Neuronal stem cell (in vitro differentiated cells): ENCODE measurements around the gene PPFIBP1.

Experiments used
- DNase-seq: peaks from one replicate; pipeline ENCODE4 v3.0.0-alpha.2; 2013; ENCODE audit warnings: low spot score
- H2AFZ ChIP-seq: one replicate; pipeline ENCODE4 v1.6.1; 2013; ENCODE audit warnings: mild to moderate bottlenecking, low read length, inconsistent platforms
- H2AK5ac ChIP-seq: 2 replicates; pipeline ENCODE4 v1.6.1; 2013; ENCODE audit warnings: low read depth, mild to moderate bottlenecking, inconsistent platforms, low read length, moderate library complexity, mixed read lengths
- H2BK120ac ChIP-seq: 2 replicates; pipeline ENCODE4 v1.6.1; 2013; ENCODE audit warnings: low read depth, mild to moderate bottlenecking, inconsistent platforms, low read length, moderate library complexity, mixed read lengths
- H2BK12ac ChIP-seq: one replicate; pipeline ENCODE4 v1.6.1; 2013; ENCODE audit warnings: low read length, inconsistent platforms
- H2BK15ac ChIP-seq: 2 replicates; pipeline ENCODE4 v1.6.1; 2013; ENCODE audit warnings: mild to moderate bottlenecking, low read length, inconsistent platforms, mixed read lengths
- H2BK5ac ChIP-seq: one replicate; pipeline ENCODE4 v1.6.1; 2013; ENCODE audit warnings: inconsistent platforms, mild to moderate bottlenecking, low read length, moderate library complexity
- H3K14ac ChIP-seq: one replicate; pipeline ENCODE4 v1.6.1; 2013; ENCODE audit warnings: low read length, inconsistent platforms
- H3K18ac ChIP-seq: 2 replicates; pipeline ENCODE4 v1.6.1; 2013; ENCODE audit warnings: low read length, inconsistent platforms
- H3K23ac ChIP-seq: 2 replicates; pipeline ENCODE4 v1.6.1; 2013; ENCODE audit warnings: low read depth, mild to moderate bottlenecking, mixed read lengths, low read length, inconsistent platforms; ENCODE audit not compliant: poor library complexity
- H3K27ac ChIP-seq: replicated peaks from 3 replicates; pipeline ENCODE4 v1.5.1; 2013; ENCODE audit warnings: low read length, inconsistent platforms
- H3K27me3 ChIP-seq, 3 experiments: 2 replicates each; pipeline ENCODE4 v1.6.1; 2013; ENCODE audit warnings: low read length in 3 of 3, mild to moderate bottlenecking in 2 of 3, inconsistent platforms in 1 of 3, low read depth in 1 of 3, mixed read lengths in 1 of 3, moderate library complexity in 1 of 3; ENCODE audit not compliant: control insufficient read depth in 3 of 3, insufficient read depth in 3 of 3
- H3K36me3 ChIP-seq, 2 donors: replicated peaks in 1 of 2; 2 replicates each; pipeline ENCODE4 v1.6.1; 2013; ENCODE audit warnings: low read length in 2 of 2; ENCODE audit not compliant: control insufficient read depth in 2 of 2, insufficient read depth in 2 of 2
- H3K4ac ChIP-seq: 2 replicates; pipeline ENCODE4 v1.6.1; 2013; ENCODE audit warnings: inconsistent platforms, mild to moderate bottlenecking, low read length, moderate library complexity
- H3K4me1 ChIP-seq, 2 donors: 1 replicate in 1 of 2; 2 replicates in 1 of 2; pipeline ENCODE4 v1.6.1; 2013; ENCODE audit warnings: low read length in 2 of 2, low read depth in 1 of 2; ENCODE audit not compliant: control insufficient read depth in 2 of 2, insufficient read depth in 1 of 2
- H3K4me2 ChIP-seq: one replicate; pipeline ENCODE4 v1.6.1; 2013; ENCODE audit warnings: mild to moderate bottlenecking, low read length, inconsistent platforms; ENCODE audit not compliant: insufficient read depth, poor library complexity, severe bottlenecking
- H3K4me3 ChIP-seq, 2 donors: 2 replicates each; pipeline ENCODE4 v1.5.1; 2013; ENCODE audit warnings: low read length in 2 of 2, mild to moderate bottlenecking in 2 of 2, inconsistent platforms in 1 of 2, moderate library complexity in 1 of 2
- H3K79me1 ChIP-seq: one replicate; pipeline ENCODE4 v1.6.1; 2013; ENCODE audit warnings: low read depth, mild to moderate bottlenecking, inconsistent platforms, low read length, moderate library complexity
- H3K9ac ChIP-seq: one replicate; pipeline ENCODE4 v1.6.1; 2013; ENCODE audit warnings: mild to moderate bottlenecking, low read depth, low read length, inconsistent platforms; ENCODE audit not compliant: poor library complexity
- H3K9me3 ChIP-seq, 2 donors: replicated peaks in 1 of 2; 2 replicates each; pipeline versions ENCODE3 to v1.6.1; 2013; ENCODE audit warnings: low read length in 2 of 2, mild to moderate bottlenecking in 2 of 2, inconsistent platforms in 1 of 2, low read depth in 1 of 2, mixed read lengths in 1 of 2, moderate library complexity in 1 of 2; ENCODE audit not compliant: control insufficient read depth in 2 of 2, insufficient read depth in 1 of 2
- H4K8ac ChIP-seq: one replicate; pipeline ENCODE4 v1.6.1; 2013; ENCODE audit warnings: low read depth, mild to moderate bottlenecking, inconsistent platforms, low read length, moderate library complexity
- H4K91ac ChIP-seq: one replicate; pipeline ENCODE4 v1.6.1; 2013; ENCODE audit warnings: low read length, low read depth, mild to moderate bottlenecking, inconsistent platforms; ENCODE audit not compliant: poor library complexity
- WGBS, 2 donors: extraction: QIAGEN DNeasy Blood & Tissue Kit; methylation state at CpG; one replicate each; pipeline ENCODE4 v1.1.7; 2013; ENCODE audit warnings: missing lambda C conversion rate in 2 of 2, mixed read lengths in 1 of 2; ENCODE audit not compliant: insufficient read length in 2 of 2, insufficient replicate concordance in 1 of 2; ENCODE audit errors: extremely low coverage in 2 of 2; 5-methylcytosine and 5-hydroxymethylcytosine counted together

The PPFIBP1 gene

DNA sequence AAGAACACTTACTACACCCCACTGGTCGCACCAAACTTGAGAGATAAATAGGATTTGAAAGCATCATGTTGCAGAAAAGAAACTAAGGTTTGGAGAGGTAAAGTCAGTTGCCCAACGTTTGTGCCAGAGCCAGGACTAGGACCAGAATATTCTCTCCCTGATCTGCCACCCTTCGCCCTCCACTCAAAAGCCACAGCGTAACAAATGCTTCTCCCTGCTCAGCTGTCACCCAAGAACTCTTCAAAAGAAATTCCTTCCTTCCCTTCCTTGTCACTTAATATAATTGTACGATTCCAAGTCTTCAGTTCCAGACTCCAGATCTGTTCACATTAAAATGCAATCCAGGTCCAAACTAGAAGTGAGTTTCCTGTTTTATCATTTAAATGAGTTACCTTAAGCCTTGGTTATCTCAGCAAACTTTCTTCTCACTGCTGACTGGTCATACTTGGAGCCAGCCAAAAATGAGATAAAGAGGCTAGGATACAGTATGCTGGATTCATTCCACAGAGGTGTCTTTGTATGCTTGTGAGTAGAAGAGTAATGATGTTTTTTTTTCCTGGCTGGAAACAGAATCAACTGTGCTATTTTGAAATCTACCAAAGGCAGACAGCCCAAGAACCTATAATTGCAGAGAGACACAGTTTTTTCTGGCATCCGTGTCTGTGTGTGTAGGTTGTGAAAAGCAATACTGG lies 12.8 kb upstream of the PPFIBP1 start:
- H3K9me3 ChIP-seq = no peaks in the 10 kb centered on the region
- no CpG with 5 or more reads among the region's 6 CpGs for WGBS, 2 donors
- no peak for DNase-seq
- no peaks in the 10 kb centered on the region for H3K79me1 ChIP-seq
- no peak overlapping the region for H3K4me3 ChIP-seq
- H2BK5ac ChIP-seq = no peak overlapping the region
- H4K91ac ChIP-seq = no peak overlapping the region
- no peak overlapping the region for H3K9ac ChIP-seq
- no peak overlapping the region for H2BK120ac ChIP-seq
- H3K27me3 ChIP-seq = no peaks in the 10 kb centered on the region
- peak overlapping the region; percentile 2 for H2AFZ ChIP-seq
- no peak overlapping the region for H3K4me2 ChIP-seq
- H3K36me3 ChIP-seq = no peaks in the 10 kb centered on the region
- no peak overlapping the region for H2BK12ac ChIP-seq
- H3K14ac ChIP-seq = no peak overlapping the region
- no peak overlapping the region for H3K4ac ChIP-seq
- H3K23ac ChIP-seq = no peak overlapping the region
- peaks cover 0 to 1% of the 10 kb centered on the region in 2 donors for H3K4me1 ChIP-seq
- H2AK5ac ChIP-seq = no peak overlapping the region
- H4K8ac ChIP-seq = no peak overlapping the region
- no peak overlapping the region for H3K27ac ChIP-seq
- H2BK15ac ChIP-seq = no peak overlapping the region
- H3K18ac ChIP-seq = no peak overlapping the region

DNA sequence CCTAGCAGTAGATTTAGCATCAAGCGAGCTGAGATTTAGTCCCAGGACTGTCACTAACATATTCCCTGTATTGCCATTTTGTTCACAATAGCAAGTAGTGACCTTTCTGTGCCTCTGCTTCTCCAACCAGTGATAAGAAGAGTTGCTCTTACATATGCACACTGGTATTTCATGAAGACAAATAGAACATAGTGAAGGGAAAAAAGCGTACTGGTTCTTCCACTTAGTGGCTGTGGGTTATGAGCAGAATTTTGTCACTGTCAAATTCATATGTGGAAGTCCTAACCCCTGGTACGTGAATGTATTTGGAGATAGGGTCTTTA lies 12.3 kb upstream of the PPFIBP1 start:
- H3K4me1 ChIP-seq = peaks cover 0 to 1% of the 10 kb centered on the region in 2 donors
- WGBS, 2 donors = no CpG with 5 or more reads among the region's 3 CpGs
- H2BK5ac ChIP-seq = no peak overlapping the region
- no peak overlapping the region for H4K91ac ChIP-seq
- no peak overlapping the region for H3K27ac ChIP-seq
- H3K9ac ChIP-seq = no peak overlapping the region
- no peak overlapping the region for H2BK12ac ChIP-seq
- H3K9me3 ChIP-seq = no peaks in the 10 kb centered on the region
- no peaks in the 10 kb centered on the region for H3K36me3 ChIP-seq
- H2BK120ac ChIP-seq = no peak overlapping the region
- no peak overlapping the region for H2BK15ac ChIP-seq
- H2AFZ ChIP-seq = peak overlapping the region; percentile 2
- DNase-seq = no peak
- no peak overlapping the region for H3K18ac ChIP-seq
- H3K4ac ChIP-seq = no peak overlapping the region
- H4K8ac ChIP-seq = no peak overlapping the region
- H3K27me3 ChIP-seq = no peaks in the 10 kb centered on the region
- H3K4me2 ChIP-seq = no peak overlapping the region
- no peak overlapping the region for H3K14ac ChIP-seq
- H3K23ac ChIP-seq = no peak overlapping the region
- no peaks in the 10 kb centered on the region for H3K79me1 ChIP-seq
- no peak overlapping the region for H3K4me3 ChIP-seq
- H2AK5ac ChIP-seq = no peak overlapping the region

DNA sequence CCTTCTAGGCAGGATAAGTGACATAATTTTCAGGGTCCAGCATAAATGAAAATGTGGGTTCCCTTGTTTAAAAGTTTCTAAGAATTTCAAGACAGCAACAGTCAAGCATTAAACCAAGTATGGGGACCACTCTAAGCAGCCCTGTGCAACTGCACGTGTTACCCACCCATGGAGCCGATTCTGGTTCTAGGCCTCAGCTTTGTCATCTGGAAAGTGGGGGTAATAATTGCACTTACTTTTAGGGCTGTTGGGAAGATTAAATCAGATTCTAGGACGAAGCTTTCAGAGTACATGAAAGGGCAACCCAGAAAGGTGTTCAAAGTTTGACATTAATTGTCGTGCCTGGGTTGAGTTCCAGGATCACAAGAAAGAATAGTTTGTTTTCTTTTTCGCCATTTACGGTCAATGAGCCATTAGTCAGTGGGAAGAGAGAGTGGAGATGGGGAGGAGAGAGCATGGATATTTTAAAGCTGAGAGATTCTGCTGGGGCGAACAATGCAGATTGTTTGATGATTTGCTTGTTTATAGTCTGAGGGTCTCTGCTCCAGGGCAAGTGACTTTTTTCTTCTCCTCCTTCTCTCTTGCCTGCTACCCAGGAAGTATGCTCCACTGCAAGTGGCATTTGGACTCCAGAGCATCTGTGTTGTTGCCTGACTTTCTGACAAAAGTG lies 10.7 kb upstream of the PPFIBP1 start:
- no peak overlapping the region for H3K4me3 ChIP-seq
- peaks cover 0 to 1% of the 10 kb centered on the region in 2 donors for H3K4me1 ChIP-seq
- no peak overlapping the region for H2BK120ac ChIP-seq
- no CpG with 5 or more reads among the region's 7 CpGs for WGBS, 2 donors
- H2BK5ac ChIP-seq = no peak overlapping the region
- H2BK12ac ChIP-seq = no peak overlapping the region
- H3K36me3 ChIP-seq = no peaks in the 10 kb centered on the region
- H2BK15ac ChIP-seq = no peak overlapping the region
- no peaks in the 10 kb centered on the region for H3K27me3 ChIP-seq
- no peak overlapping the region for H4K91ac ChIP-seq
- no peaks in the 10 kb centered on the region for H3K9me3 ChIP-seq
- no peaks in the 10 kb centered on the region for H3K79me1 ChIP-seq
- no peak overlapping the region for H3K4me2 ChIP-seq
- H2AK5ac ChIP-seq = no peak overlapping the region
- no peak overlapping the region for H3K9ac ChIP-seq
- H3K4ac ChIP-seq = no peak overlapping the region
- H4K8ac ChIP-seq = no peak overlapping the region
- no peak overlapping the region for H3K14ac ChIP-seq
- no peak overlapping the region for H3K27ac ChIP-seq
- no peak overlapping the region for H3K18ac ChIP-seq
- DNase-seq = no peak
- H3K23ac ChIP-seq = no peak overlapping the region
- H2AFZ ChIP-seq = no peak overlapping the region

DNA sequence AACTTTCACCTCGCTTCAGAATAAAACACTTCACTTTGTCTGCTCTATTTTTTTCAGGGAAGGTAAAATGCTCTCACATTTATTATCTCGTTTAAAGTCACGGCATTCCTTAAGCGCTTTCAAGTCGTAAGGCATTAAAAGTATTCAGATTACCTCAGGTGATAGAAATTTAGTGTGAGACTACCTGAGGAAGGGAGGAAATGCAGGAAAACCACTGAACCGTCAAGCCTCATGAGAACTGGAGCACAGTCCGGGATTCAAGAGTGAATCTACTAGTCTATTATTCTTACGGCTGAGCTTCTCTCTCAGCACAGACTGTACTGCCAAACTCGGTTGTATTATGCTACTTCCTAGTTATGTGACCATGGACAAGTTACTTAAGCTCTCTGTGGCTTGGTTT lies 8.3 kb upstream of the PPFIBP1 start:
- peaks cover 0 to 1% of the 10 kb centered on the region in 2 donors for H3K4me1 ChIP-seq
- H3K27ac ChIP-seq = no peak overlapping the region
- no peak overlapping the region for H2AK5ac ChIP-seq
- H2BK5ac ChIP-seq = no peak overlapping the region
- H4K91ac ChIP-seq = no peak overlapping the region
- H3K27me3 ChIP-seq = no peaks in the 10 kb centered on the region
- H3K4me2 ChIP-seq = no peak overlapping the region
- H3K14ac ChIP-seq = no peak overlapping the region
- no peak overlapping the region for H3K9ac ChIP-seq
- no peak overlapping the region for H2AFZ ChIP-seq
- no peak overlapping the region for H3K23ac ChIP-seq
- WGBS, 2 donors = no CpG with 5 or more reads among the region's 9 CpGs
- no peaks in the 10 kb centered on the region for H3K36me3 ChIP-seq
- H4K8ac ChIP-seq = no peak overlapping the region
- H3K4ac ChIP-seq = no peak overlapping the region
- DNase-seq = no peak
- H3K79me1 ChIP-seq = no peaks in the 10 kb centered on the region
- H3K9me3 ChIP-seq = no peaks in the 10 kb centered on the region
- H2BK120ac ChIP-seq = no peak overlapping the region
- no peak overlapping the region for H3K4me3 ChIP-seq
- no peak overlapping the region for H2BK12ac ChIP-seq
- H2BK15ac ChIP-seq = no peak overlapping the region
- no peak overlapping the region for H3K18ac ChIP-seq
